Adipose tissue (tissue), 3 donors: ENCODE measurements around the gene TIMP2. TPM values are rescaled to one million over a fixed set of nuclear protein-coding genes. Genes with fewer than 3 reads are reported as not detected.

ENCODE experiments used
- H3K27ac ChIP-seq: one replicate; pipeline ENCODE4 v1.5.1; 2013; ENCODE audit warnings: low read depth, low read length
- WGBS, 3 donors: extraction: QIAGEN DNeasy Blood & Tissue Kit; methylation state at CpG; one replicate each; pipeline ENCODE4 v1.1.7; 2013; 5-methylcytosine and 5-hydroxymethylcytosine counted together
- polyA plus RNA-seq, 3 donors: library from polyadenylated mRNA; stranded (reverse); fragments of 200-250 nt; gene quantifications; one replicate each; pipeline ENCODE4 v1.2.3, GENCODE V29; 2013
- donor health status: healthy with polysubstance abuse.
- donor health status: Bipolar disorder and iron deficiency.
- donor health status: healthy.

The TIMP2 gene
- polyA plus RNA-seq, 3 donors, result 37.2 to 127 (median 122) TPM

GRCh38 chr17:78818152-78818846 is 106.9 kb downstream of the TIMP2 start:
- no peak overlapping the region for H3K27ac ChIP-seq
- WGBS, 3 donors, result 77 to 84% (median 78%) methylated on average over 19 of the region's 19 CpGs

GRCh38 chr17:78817123-78817522 is 108.1 kb downstream of the TIMP2 start:
- 69 to 90% (median 80%) methylated on average over 6 of the region's 6 CpGs for WGBS, 3 donors
- H3K27ac ChIP-seq, result no peak overlapping the region

GRCh38 chr17:78815696-78816095 is 109.5 kb downstream of the TIMP2 start:
- H3K27ac ChIP-seq, result no peak overlapping the region
- WGBS, 3 donors, result 81 to 96% (median 95%) methylated on average over 7 of the region's 7 CpGs

DNA sequence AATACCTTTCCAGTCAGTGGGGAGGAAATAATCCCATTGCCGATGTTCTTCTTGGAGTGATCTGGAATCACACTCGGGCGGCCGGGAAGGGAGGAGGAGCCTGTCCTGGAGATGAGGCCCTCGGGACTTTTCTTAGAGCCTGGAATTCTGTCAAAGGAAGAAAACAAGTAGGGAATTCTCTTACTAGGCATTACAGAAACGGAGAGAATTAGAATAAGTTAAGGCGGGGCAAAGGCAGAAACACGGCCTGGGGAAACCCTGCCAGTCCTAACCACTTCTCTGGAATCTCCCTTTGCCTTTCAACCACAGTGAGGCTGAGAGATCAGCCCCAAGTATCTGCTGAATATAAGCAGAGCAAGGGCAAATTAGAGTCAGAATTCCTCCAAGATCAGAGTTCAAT is 112.3 kb downstream of the TIMP2 start:
- WGBS, 3 donors, result 36 to 72% (median 42%) methylated on average over 8 of the region's 8 CpGs
- H3K27ac ChIP-seq, result no peak overlapping the region

DNA sequence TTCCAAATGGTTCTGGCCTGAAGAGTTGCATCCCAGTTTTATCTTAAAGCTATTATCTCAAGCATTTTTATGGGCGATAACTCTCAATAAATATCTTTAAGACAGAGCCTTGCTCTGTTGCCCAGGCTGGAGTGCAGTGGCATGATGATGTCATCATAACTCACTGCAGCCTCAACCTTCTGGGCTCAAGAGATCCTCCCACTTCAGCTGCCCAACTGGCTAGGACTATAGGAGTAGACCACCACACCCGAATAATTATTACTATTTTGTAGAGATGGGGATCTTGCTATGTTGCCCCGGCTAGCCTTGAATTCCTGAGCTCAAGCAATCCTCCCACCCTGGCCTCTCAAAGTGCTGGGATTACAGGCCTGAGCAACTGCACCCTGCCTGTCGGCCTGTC is 117.0 kb downstream of the TIMP2 start:
- H3K27ac ChIP-seq, result no peak overlapping the region
- WGBS, 3 donors, result 83 to 88% (median 86%) methylated on average over 4 of the region's 4 CpGs

DNA sequence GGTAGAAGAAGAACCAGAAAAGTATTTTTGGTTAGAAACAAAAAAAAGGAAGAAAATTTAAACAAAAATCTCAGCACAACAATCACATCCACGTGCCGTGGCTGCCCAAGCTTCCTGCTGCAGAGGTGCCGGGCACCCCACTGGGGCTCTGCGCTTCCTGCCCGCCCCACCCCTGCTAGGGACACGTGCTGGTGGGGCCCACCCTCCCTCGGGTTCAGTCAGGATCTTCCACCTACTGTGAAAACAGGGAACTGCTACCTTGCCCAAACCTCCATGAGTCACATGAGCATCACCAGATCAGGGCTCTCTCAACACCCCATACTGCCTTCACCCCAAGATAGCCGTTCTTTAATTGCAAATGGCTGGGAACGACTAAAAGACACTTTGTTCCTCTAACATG is 118.7 kb downstream of the TIMP2 start:
- 59 to 73% (median 62%) methylated on average over 9 of the region's 9 CpGs for WGBS, 3 donors
- H3K27ac ChIP-seq, result no peak overlapping the region

GRCh38 chr17:78805301-78805700 is 119.9 kb downstream of the TIMP2 start:
- 87 to 89% (median 87%) methylated on average over 14 of the region's 14 CpGs for WGBS, 3 donors
- no peak overlapping the region for H3K27ac ChIP-seq

DNA sequence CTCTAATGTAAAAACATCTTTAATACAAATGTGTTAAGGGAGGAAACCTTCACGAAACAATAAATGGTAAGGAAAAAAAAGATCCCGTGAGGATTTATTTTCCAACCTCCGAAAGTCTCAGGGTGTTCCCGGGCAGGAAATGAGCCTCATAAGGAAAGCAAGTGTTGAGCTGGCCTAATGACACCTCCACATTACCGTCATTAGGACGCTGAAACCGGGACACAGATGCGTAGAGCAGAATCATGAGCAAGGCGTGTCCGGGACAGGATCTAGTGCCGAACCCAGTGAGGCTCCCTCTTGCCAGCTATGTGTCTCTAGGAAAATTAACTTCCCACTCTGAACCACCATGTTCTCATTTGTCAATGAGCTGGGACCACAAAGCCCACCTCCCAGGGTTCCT is 120.4 kb downstream of the TIMP2 start:
- H3K27ac ChIP-seq, result no peak overlapping the region
- WGBS, 3 donors, result 70 to 83% (median 73%) methylated on average over 11 of the region's 11 CpGs

GRCh38 chr17:78803186-78803845 is 121.9 kb downstream of the TIMP2 start:
- 56 to 89% (median 56%) methylated on average over 21 of the region's 21 CpGs for WGBS, 3 donors
- H3K27ac ChIP-seq, result no peak overlapping the region

Other genes with a start within 250 kb of the TIMP2 start
- 10 to 100 TPM; 23.8 to 42.1 (median 41.7) TPM for gene CYTH1, start 143.1 kb downstream of the TIMP2 start, polyA plus RNA-seq
- 10 to 100 TPM; 22.2 to 47.1 (median 32.3) TPM for gene USP36, start 84.6 kb downstream of the TIMP2 start, polyA plus RNA-seq
- 1 to 10 TPM in 1 of 3 donors, under 1 TPM in 2; 0.03 to 2.4 (median 0.15) TPM for gene CEP295NL, start 22.2 kb downstream of the TIMP2 start, polyA plus RNA-seq
- gene LGALS3BP, start 54.5 kb upstream of the TIMP2 start, polyA plus RNA-seq, result 100 to 1,000 TPM; 104 to 220 (median 144) TPM
- gene CANT1, start 84.4 kb upstream of the TIMP2 start, polyA plus RNA-seq, result 10 to 100 TPM in 2 of 3 donors, 1 to 10 TPM in 1; 9.3 to 22.5 (median 16.9) TPM
- gene C1QTNF1, start 98.8 kb upstream of the TIMP2 start, polyA plus RNA-seq, result 100 to 1,000 TPM in 2 of 3 donors, 10 to 100 TPM in 1; 33.8 to 357 (median 207) TPM
- gene ENGASE, start 149.4 kb upstream of the TIMP2 start, polyA plus RNA-seq, result 10 to 100 TPM; 18.7 to 39.0 (median 33.7) TPM